Right cardiac atrium (tissue), 5 donors: ENCODE data around the gene NAA20. TPM values are rescaled to one million over a fixed set of nuclear protein-coding genes. Genes with fewer than 3 reads are reported as not detected.

Source experiments
- ATAC-seq, 2 donors: fragments of 200-7000 bp; cut with Tn5 transposase; one replicate each; pipeline versions ENCODE4 v1.8.0 to v1.9.1; 2020; ENCODE audit warnings: moderate library complexity in 2 of 2, mild to moderate bottlenecking in 1 of 2
- DNase-seq, 3 donors: peaks; one replicate each; pipeline ENCODE4 v3.0.0-alpha.2; 2020
- H3K27ac ChIP-seq: one replicate; pipeline ENCODE4 v1.5.1; 2013; ENCODE audit warnings: mild to moderate bottlenecking, low read length, control low read depth, moderate library complexity
- H3K27me3 ChIP-seq: one replicate; pipeline ENCODE4 v1.6.1; 2013; ENCODE audit not compliant: control insufficient read depth, insufficient read depth
- H3K4me1 ChIP-seq: one replicate; pipeline ENCODE4 v1.6.1; 2013; ENCODE audit warnings: low read length; ENCODE audit not compliant: control insufficient read depth, insufficient read depth
- H3K4me3 ChIP-seq: one replicate; pipeline ENCODE4 v1.5.1; 2013; ENCODE audit warnings: low read length, control low read depth
- H3K9me3 ChIP-seq: one replicate; pipeline ENCODE4 v1.6.1; 2013; ENCODE audit warnings: low read length; ENCODE audit not compliant: control insufficient read depth
- WGBS: extraction: QIAGEN DNeasy Blood & Tissue Kit; methylation state at CpG from one replicate; pipeline ENCODE4 v1.1.7; 2013; 5-methylcytosine and 5-hydroxymethylcytosine counted together
- intact Hi-C, 4 donors: fragments of 100-400 bp; cut with DNase I; formaldehyde crosslinking; loops; one replicate each; pipeline versions ENCODE4 v1.11.0 to v1.14.0; 2022 to 2023
- long read RNA-seq, 4 donors: library from polyadenylated mRNA; unstranded; transcript quantifications; one replicate each; pipeline ENCODE4 v2.0.0, GENCODE V29; 2020 to 2021
- polyA plus RNA-seq: library from polyadenylated mRNA; stranded (reverse); fragments of 200-250 nt; gene quantifications from one replicate; pipeline ENCODE4 v1.2.3, GENCODE V29; 2013
- total RNA-seq, 4 donors: library from RNA; stranded (reverse); fragmentation: NEBNext Ultra II Directional; extraction: Animal tissue kit (Norgen Biotek cat#: 25700); gene quantifications; one replicate each; pipeline ENCODE4 v1.2.1, GENCODE V29; 2021
- donor health status: healthy with polysubstance abuse.
- donor health status: DM: no; HTN: yes; CAD: no.
- donor health status: DM: no; HTN: no; CAD: no.
- donor health status: DM: no; HTN: yes; CAD: no; lungs with severe emphysema.
- donor health status: DM: yes; HTN: yes; CAD: no.

Gene NAA20, protein sequence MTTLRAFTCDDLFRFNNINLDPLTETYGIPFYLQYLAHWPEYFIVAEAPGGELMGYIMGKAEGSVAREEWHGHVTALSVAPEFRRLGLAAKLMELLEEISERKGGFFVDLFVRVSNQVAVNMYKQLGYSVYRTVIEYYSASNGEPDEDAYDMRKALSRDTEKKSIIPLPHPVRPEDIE
- total RNA-seq (10 to 100 TPM; 49.4 to 59.5 (median 54.8) TPM), polyA plus RNA-seq (82.9 TPM)
- long read RNA-seq, donor 1, transcript NAA20-202 (6 exons, 1,260 nt) = major isoform, 55 of 71 reads
- long read RNA-seq, donor 1, partial matches to known transcripts = 2 of 71 reads
- long read RNA-seq, donor 1, other reads (novel, unspliced or antisense) = 14 of 71 reads
- long read RNA-seq, donor 2, transcript NAA20-202 (6 exons, 1,260 nt) = major isoform, 32 of 42 reads
- long read RNA-seq, donor 2, partial matches to known transcripts = 2 of 42 reads
- long read RNA-seq, donor 2, other reads (novel, unspliced or antisense) = 7 of 42 reads
- long read RNA-seq, donor 3, transcript NAA20-202 (6 exons, 1,260 nt) = major isoform, 87 of 110 reads
- long read RNA-seq, donor 3, partial matches to known transcripts = 2 of 110 reads
- long read RNA-seq, donor 3, other reads (novel, unspliced or antisense) = 21 of 110 reads
- long read RNA-seq, donor 4, transcript NAA20-202 (6 exons, 1,260 nt) = major isoform, 26 of 31 reads
- long read RNA-seq, donor 4, partial matches to known transcripts = 0 of 31 reads
- long read RNA-seq, donor 4, other reads (novel, unspliced or antisense) = 5 of 31 reads

DNA sequence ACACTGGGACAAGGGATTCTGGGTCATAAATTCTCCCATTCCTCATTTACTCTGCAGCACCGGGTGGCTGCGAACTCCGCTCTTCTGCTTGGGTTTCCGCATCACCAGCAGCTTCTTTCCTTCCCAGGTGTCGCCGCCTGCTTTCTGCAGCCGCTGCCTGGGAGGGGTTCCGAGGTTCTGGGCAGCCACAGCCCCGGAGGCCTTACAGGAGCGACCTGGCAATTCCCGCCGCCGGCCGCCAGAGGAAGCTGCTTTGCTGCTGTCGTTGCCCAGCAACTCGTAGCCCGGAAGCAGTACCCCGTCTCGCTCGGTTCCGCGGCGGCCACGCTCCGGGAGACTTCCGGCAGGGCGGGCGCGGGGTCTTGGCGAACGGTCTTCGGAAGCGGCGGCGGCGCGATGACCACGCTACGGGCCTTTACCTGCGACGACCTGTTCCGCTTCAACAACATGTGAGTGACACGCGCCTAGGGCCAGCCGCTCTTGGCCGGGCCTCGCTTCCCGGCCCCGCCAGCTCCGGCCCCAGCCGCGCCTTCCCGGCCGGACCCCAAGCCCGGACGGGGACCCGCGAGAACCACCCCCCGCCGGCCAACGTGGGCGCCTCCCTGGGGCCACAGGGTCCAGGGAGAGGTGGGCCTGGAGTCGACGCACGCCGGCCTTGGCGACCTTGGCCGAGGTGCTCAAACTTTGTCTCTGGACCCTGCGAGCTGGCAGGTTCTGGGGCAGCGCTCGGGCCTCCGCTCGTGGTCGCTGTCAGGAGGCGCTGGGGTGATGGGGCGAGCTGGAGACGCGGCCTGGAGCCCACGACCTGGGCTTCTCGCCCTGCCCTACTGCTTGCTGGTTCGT, at the start of gene NAA20:
Gene NAA20 (plus strand): TSS at position 362 of the 843 bp plus-strand sequence. CDS start 35 bp downstream, at position 397.
- intact Hi-C loops = no loop called here
- DNase-seq (peak; percentile 95 to 98 (median 97)), ATAC-seq (peak; percentile 98 to 99)
- Histone ChIP-seq H3K4me3 (peak within 1 kb of the TSS; percentile 63), H3K9me3 (no peaks in the 10 kb centered on the region), H3K27ac (peak within 1 kb of the TSS; percentile 39), H3K4me1 (peaks cover 7% of the 10 kb centered on the region), H3K27me3 (no peaks in the 10 kb centered on the region)
- WGBS = under 1% methylated on average over 81 of the region's 81 CpGs

DNA sequence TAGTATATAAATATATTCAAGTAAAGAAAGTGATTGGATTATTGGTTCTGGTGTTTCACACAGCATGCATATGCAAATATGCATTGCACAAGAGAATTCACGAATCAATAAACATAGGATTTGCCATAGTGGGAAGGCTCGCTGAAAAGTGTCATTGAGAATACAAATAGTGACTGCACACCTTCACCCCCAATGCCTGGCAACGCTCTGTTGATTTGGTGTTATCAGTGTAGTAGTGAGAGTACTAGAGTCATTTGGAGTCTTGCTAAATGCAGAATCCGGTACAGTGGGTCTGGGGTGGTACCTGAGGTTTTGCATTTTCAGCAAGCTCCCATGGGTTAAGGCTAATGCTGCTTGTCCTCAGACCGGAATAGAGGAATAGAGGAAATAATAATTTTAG, 49.7 kb upstream of the NAA20 start:
- H3K27ac ChIP-seq = no peak overlapping the region
- ATAC-seq = no peak
- WGBS = 77% methylated on average over 5 of the region's 5 CpGs

DNA sequence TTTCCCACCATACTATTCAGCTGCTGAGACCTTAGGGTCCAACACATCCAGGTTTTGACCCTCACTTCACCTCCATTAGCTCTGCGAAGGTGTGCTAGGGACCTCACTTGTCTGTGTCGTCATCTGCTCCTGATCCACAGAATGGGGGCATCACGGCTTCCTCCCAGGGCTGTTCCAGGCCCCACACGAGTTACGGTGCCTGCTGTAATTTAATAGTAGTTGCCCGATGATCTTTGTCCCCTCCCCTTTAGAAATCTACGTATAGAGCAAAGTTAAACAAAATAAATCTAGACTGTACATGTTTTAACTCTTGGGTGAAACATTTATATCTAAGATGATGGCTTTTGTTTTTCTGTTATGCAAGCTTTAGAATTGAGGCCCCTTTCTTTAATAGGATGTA, 49.1 kb upstream of the NAA20 start:
- intact Hi-C loops = no loop called here
- WGBS = 86% methylated on average over 7 of the region's 7 CpGs
- Histone ChIP-seq H3K4me3 (no peak overlapping the region), H3K9me3 (no peaks in the 10 kb centered on the region), H3K27ac (no peak overlapping the region), H3K27me3 (no peaks in the 10 kb centered on the region), H3K4me1 (peaks cover 4% of the 10 kb centered on the region)
- DNase-seq (no peak), ATAC-seq (no peak)

More for the DNA sequence above, 49.7 kb upstream of the NAA20 start:
- DNase-seq = no peak
- H3K27me3 ChIP-seq = no peaks in the 10 kb centered on the region
- H3K4me1 ChIP-seq = peaks cover 4% of the 10 kb centered on the region
- no peaks in the 10 kb centered on the region for H3K9me3 ChIP-seq
- intact Hi-C loops = no loop called here
- H3K4me3 ChIP-seq = no peak overlapping the region

DNA sequence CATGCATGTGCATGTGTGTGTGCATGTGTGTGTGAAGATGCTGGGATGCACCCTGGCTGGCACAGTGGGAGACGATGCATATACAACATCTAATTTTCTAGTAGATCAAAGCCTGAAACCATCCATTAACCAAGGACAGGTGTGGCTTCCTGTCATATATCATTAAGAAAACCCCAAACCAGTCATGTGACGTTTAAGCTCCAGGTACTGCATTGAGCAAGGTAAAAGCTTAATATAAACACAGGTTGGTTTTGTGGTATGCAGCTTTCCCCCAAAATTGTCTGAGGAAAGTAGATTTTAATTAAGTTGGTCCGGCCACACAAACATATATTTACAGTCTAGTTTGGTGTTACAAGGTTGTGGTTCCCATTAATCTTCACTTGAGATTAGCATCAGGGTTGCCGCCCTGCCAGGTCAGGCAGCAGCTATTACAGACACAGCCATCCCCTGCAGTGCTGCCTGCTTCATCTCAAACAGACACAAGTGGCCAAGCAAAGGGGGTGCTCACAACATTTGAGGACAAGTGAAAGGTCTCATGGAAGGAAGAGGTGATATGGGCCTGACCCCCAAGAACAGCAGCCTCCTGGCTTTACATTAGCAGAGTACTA, 48.6 kb upstream of the NAA20 start:
- WGBS = 87% methylated on average over 4 of the region's 4 CpGs
- no peak for ATAC-seq
- H3K4me1 ChIP-seq = peaks cover 4% of the 10 kb centered on the region
- intact Hi-C loops = no loop called here
- no peak for DNase-seq
- H3K9me3 ChIP-seq = no peaks in the 10 kb centered on the region
- H3K27me3 ChIP-seq = no peaks in the 10 kb centered on the region
- H3K27ac ChIP-seq = peak overlapping the region; percentile 25
- H3K4me3 ChIP-seq = no peak overlapping the region

DNA sequence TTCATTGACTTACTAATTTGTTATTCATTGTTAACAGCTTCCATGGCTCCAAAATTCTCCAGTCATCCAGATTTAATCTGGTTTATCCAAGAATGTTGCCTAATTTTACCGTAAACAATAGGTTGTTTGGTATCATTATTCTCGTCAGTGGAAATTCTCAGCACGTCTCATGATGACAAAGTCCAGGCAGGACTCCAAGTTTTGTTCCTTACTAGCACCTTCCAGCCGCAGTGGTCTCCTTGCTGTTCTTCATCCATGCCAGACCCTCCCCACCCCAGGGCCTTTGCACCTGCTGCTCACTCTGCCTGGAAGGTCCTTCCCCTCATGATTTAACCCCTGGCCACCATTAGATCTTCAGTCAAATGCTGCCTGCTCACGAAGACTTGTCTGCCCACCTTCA, 48.1 kb upstream of the NAA20 start:
- no peak overlapping the region for H3K27ac ChIP-seq
- H3K4me3 ChIP-seq = no peak overlapping the region
- H3K9me3 ChIP-seq = no peaks in the 10 kb centered on the region
- WGBS = 72% methylated on average over 5 of the region's 5 CpGs
- intact Hi-C loops = no loop called here
- H3K27me3 ChIP-seq = no peaks in the 10 kb centered on the region
- peaks cover 8% of the 10 kb centered on the region for H3K4me1 ChIP-seq
- DNase-seq (no peak), ATAC-seq (no peak)

DNA sequence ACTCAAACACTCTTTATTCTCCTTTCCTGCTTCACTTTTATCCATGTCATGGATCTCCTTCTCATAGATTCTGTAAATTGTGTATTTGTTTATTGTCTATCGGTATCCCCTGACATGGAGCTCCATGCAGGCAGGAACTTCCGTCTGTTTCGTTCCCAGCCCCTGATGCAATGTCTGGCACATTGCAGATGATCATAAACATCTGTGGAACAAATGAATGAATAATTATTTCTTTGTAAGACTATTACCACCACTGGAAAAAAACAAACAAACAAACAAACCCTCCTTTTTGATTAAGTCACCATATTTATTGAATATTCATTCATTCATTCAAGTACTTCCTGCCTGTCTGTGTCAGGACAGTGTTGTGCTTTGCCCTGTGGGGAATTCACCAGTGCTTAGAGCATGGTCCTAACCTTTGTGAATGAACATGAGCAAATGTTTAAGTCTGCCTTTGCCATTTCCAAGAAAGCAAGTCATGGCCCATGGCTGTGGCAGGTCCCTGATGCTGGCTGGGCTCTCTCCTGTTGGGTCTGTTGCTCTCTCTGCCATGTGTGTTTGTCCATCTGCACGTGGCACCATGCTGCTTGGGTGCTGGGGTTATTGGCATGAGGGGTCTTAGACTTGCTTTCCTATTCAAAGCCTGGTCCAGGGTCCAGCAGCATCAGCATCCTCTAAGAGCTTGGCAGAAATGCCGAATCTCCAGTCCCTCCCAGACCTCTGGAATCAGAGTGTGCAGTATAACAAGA, 47.5 kb upstream of the NAA20 start:
- H3K4me1 ChIP-seq = peaks cover 7% of the 10 kb centered on the region
- H3K27ac ChIP-seq = peak overlapping the region; percentile 37
- ATAC-seq (no peak), DNase-seq (no peak)
- WGBS = 83% methylated on average over 5 of the region's 5 CpGs
- H3K27me3 ChIP-seq = no peaks in the 10 kb centered on the region
- intact Hi-C loops = loop anchor here in 1 of 4 donors (5.0 to 10.0 kb wide), 2 partner anchors 82 to 185 kb away; no protein-coding TSS in a partner anchor
- no peak overlapping the region for H3K4me3 ChIP-seq
- H3K9me3 ChIP-seq = no peaks in the 10 kb centered on the region

DNA sequence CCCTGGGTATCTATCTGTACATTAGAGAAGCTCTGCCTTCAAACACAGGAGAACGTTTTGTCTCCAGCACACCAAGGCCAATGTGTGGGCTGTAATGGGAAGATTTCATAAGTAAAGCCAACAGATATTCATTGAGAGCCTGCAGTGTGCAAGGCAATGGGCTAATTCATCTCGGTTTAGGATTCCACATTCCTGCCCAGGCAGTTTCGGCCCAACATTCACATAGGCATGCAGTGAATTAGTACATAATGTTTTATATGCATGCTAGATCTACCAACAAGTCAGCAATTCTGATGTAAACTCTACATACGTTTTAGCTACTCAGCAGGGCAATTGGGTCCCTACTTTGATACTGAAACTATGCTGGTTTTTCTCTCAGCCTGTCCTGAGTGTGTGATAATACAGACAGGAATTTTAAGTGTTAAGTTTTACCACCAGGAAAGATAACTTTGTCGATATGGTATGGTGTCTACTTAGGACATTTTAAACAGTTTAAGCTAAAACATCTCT, 46.9 kb upstream of the NAA20 start:
- Histone ChIP-seq H3K9me3 (no peaks in the 10 kb centered on the region), H3K27me3 (no peaks in the 10 kb centered on the region), H3K4me3 (no peak overlapping the region), H3K27ac (no peak overlapping the region), H3K4me1 (peaks cover 7% of the 10 kb centered on the region)
- WGBS = 63% methylated on average over 5 of the region's 5 CpGs
- ATAC-seq = no peak
- intact Hi-C loops = loop anchor here in 1 of 4 donors (5.0 to 10.0 kb wide), 2 partner anchors 83 to 186 kb away; no protein-coding TSS in a partner anchor
- DNase-seq = no peak

DNA sequence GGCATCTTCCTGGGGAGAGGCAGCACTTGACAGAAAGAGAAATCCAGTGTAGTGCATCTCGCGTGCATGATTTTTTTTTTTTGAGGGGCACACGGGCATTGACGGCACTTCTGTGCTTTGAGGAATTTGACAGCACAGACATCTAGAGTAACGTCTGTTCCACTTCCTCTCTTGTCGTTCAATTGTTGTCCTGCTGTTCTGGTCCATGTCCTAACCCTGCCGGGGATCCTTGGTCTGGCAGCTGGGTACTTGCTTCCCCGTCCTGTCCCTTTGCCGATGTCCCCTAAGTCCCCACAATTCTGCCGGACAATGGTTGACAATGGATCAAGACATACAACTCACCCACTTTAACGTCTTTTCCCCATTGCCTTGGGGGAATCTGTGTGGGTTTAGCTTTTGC, 46.0 kb upstream of the NAA20 start:
- H3K27me3 ChIP-seq = no peaks in the 10 kb centered on the region
- ATAC-seq (no peak), DNase-seq (no peak)
- H3K9me3 ChIP-seq = no peaks in the 10 kb centered on the region
- 74% methylated on average over 11 of the region's 11 CpGs for WGBS
- intact Hi-C loops = loop anchor here in 1 of 4 donors (5.0 to 10.0 kb wide), 2 partner anchors 84 to 186 kb away; no protein-coding TSS in a partner anchor
- peaks cover 11% of the 10 kb centered on the region for H3K4me1 ChIP-seq
- no peak overlapping the region for H3K4me3 ChIP-seq
- no peak overlapping the region for H3K27ac ChIP-seq

DNA sequence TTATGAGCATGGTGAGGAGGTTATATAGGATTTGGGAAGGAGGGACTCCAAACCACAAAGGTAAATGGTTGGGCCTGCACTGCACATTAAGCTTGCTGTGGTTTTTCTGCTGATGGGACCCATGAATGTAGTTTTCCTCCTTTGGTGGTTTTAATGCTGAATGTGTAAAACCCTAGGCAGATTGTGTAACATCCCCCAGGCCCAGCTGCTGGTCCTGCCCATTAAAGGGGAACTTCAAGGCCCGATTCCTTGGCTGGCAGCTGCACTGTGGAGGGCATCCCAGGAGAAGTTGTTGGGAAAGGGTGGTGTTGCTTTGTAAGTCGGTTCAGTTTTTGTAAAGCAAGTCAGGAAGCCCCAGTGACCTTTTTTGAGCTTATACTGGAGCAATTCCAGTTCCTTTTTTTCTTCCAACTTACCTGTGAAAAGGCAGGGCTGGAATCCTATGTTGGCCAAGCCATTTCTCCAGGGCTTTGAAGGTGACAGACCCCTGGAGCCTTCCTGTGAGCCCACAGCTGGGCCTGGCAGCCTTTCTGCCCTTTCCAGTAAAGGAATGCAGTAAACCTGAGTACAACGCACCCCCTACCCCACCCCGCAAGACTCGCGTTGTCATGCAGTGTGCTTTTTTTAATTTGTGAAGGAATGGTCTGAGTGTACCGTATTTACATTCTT, 43.1 kb upstream of the NAA20 start:
- Histone ChIP-seq H3K27me3 (no peaks in the 10 kb centered on the region), H3K9me3 (no peaks in the 10 kb centered on the region), H3K4me3 (peak overlapping the region; percentile 40), H3K27ac (peak overlapping the region; percentile 95), H3K4me1 (peaks cover 12% of the 10 kb centered on the region)
- WGBS = 13% methylated on average over 7 of the region's 7 CpGs
- intact Hi-C loops = loop anchor here in 1 of 4 donors (5.0 to 10.0 kb wide), 2 partner anchors 87 to 189 kb away; no protein-coding TSS in a partner anchor
- ATAC-seq (peak; percentile 54 to 62), DNase-seq (peak; percentile 78 to 89 (median 85))
